DOHH2 (cell line): ENCODE results near the gene ADAM10.

Experiments used
- H3F3A ChIP-seq: fragments of 200-600 bp; sonication (generic), shearing (Covaris generic); 2 replicates; pipeline ENCODE4 v1.6.0; 2016; ENCODE audit warnings: antibody characterized with exemption, mild to moderate bottlenecking; ENCODE audit not compliant: control insufficient read depth, insufficient read depth
- H3K27ac ChIP-seq: fragments of 200-600 bp; sonication (generic); 2 replicates; pipeline ENCODE4 v1.5.1; 2014; ENCODE audit warnings: low read depth, mild to moderate bottlenecking, low read length, moderate library complexity
- H3K27me3 ChIP-seq: fragments of 200-600 bp; sonication (generic); 2 replicates; pipeline ENCODE4 v1.6.1; 2014; ENCODE audit warnings: mild to moderate bottlenecking, low read length, mixed read lengths; ENCODE audit not compliant: control insufficient read depth
- H3K36me3 ChIP-seq: fragments of 200-600 bp; sonication (generic); 2 replicates; pipeline ENCODE4 v1.6.1; 2014; ENCODE audit warnings: mild to moderate bottlenecking, low read length, moderate library complexity, mixed read lengths; ENCODE audit not compliant: control insufficient read depth
- H3K4me1 ChIP-seq: fragments of 200-600 bp; sonication (generic); 2 replicates; pipeline ENCODE4 v1.6.1; 2014; ENCODE audit warnings: mild to moderate bottlenecking, low read length, mixed read lengths; ENCODE audit not compliant: control insufficient read depth
- H3K4me2 ChIP-seq: fragments of 200-600 bp; sonication (generic); 2 replicates; pipeline ENCODE4 v1.6.0; 2014; ENCODE audit warnings: mild to moderate bottlenecking, low read length, moderate library complexity
- H3K4me3 ChIP-seq: fragments of 200-600 bp; sonication (generic); 2 replicates; pipeline ENCODE4 v1.5.1; 2014; ENCODE audit warnings: mild to moderate bottlenecking, low read length, mixed read lengths
- H3K79me2 ChIP-seq: fragments of 200-600 bp; sonication (generic); 2 replicates; pipeline ENCODE4 v1.6.1; 2014; ENCODE audit warnings: mild to moderate bottlenecking, low read length, mixed read lengths; ENCODE audit not compliant: control insufficient read depth
- H3K9me2 ChIP-seq: fragments of 200-600 bp; sonication (generic); replicated peaks from 2 replicates; pipeline ENCODE4 v1.6.1; 2014; ENCODE audit warnings: mild to moderate bottlenecking, low read length, mixed read lengths; ENCODE audit not compliant: control insufficient read depth
- H3K9me3 ChIP-seq: fragments of 200-600 bp; sonication (generic); 2 replicates; pipeline ENCODE4 v1.6.1; 2014; ENCODE audit warnings: antibody characterized with exemption, low read length, mixed read lengths; ENCODE audit not compliant: control insufficient read depth, insufficient read depth
- H4K20me1 ChIP-seq: fragments of 200-600 bp; sonication (generic); 2 replicates; pipeline ENCODE4 v1.6.0; 2014; ENCODE audit warnings: low read depth, mild to moderate bottlenecking, antibody characterized with exemption, low read length, moderate library complexity; ENCODE audit not compliant: control insufficient read depth, insufficient read depth
- EZH2phosphoT487 ChIP-seq: fragments of 200-600 bp; sonication (generic); IDR thresholded peaks from 2 replicates; pipeline ENCODE4 v1.6.1; 2017; ENCODE audit warnings: borderline replicate concordance, mild to moderate bottlenecking, antibody characterized with exemption, low read length, moderate library complexity, mixed read lengths
- TF ChIP-seq, protein P1 (sequence below): fragments of 200-600 bp; sonication (generic); IDR thresholded peaks from one replicate; pipeline ENCODE4 v1.5.1; 2014; ENCODE audit warnings: antibody characterized with exemption, mild to moderate bottlenecking, low read depth, low read length; ENCODE audit not compliant: poor library complexity, severe bottlenecking

ADAM10 gene

DNA sequence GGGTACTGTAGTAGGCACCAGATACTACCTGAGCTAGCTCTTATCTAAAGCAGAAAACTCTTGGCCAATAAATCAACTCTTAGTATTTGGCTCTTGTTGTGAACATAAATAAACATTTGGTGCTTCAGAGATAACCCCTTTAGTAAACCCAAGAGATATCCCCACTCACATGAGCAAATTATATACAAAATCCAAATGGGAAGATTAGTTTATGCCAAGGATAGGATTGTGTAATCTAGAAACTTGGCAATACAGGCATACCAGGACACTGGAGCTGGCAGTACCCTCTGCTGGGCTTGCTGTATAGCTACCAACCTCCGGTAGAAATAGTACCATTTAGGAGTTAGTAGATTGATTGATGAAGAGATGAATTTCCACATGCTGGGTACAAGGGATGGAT, 190.7 kb downstream of the ADAM10 start:
- TF ChIP-seq, protein P1, sequence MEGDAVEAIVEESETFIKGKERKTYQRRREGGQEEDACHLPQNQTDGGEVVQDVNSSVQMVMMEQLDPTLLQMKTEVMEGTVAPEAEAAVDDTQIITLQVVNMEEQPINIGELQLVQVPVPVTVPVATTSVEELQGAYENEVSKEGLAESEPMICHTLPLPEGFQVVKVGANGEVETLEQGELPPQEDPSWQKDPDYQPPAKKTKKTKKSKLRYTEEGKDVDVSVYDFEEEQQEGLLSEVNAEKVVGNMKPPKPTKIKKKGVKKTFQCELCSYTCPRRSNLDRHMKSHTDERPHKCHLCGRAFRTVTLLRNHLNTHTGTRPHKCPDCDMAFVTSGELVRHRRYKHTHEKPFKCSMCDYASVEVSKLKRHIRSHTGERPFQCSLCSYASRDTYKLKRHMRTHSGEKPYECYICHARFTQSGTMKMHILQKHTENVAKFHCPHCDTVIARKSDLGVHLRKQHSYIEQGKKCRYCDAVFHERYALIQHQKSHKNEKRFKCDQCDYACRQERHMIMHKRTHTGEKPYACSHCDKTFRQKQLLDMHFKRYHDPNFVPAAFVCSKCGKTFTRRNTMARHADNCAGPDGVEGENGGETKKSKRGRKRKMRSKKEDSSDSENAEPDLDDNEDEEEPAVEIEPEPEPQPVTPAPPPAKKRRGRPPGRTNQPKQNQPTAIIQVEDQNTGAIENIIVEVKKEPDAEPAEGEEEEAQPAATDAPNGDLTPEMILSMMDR, result no peak
- H3K9me3 ChIP-seq, result no peaks in the 10 kb centered on the region

DNA sequence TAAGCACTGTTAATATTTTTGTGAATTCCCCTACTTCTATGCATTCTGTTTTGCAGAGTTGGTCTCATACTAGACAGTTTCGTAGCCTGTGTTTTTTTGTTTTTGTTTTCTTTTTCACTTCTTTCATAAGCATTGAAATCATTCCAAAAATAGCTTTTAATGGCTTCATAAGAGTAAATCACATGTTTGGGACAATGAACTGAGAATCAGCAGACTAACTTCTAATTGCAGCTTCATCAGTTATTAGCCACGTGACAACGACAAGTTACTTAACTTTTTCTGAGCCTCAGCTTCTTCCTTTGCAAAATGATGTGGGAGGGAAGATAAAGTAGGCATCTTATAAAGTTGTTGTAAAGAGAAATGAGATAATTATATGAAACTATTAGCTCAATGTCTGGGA, 193.0 kb downstream of the ADAM10 start:
- no peaks in the 10 kb centered on the region for H3K9me2 ChIP-seq
- no peaks in the 10 kb centered on the region for H3K9me3 ChIP-seq
- no peak overlapping the region for H3K27ac ChIP-seq
- H3K27me3 ChIP-seq, result no peaks in the 10 kb centered on the region; the same call in 1 of the 2 replicates
- no peak overlapping the region for H3K4me2 ChIP-seq
- no peaks in the 10 kb centered on the region for H3F3A ChIP-seq
- H3K36me3 ChIP-seq, result no peaks in the 10 kb centered on the region
- no peaks in the 10 kb centered on the region for H3K79me2 ChIP-seq
- no peak overlapping the region for H3K4me3 ChIP-seq
- no peak for TF ChIP-seq EZH2phosphoT487
- TF ChIP-seq, protein P1, result no peak
- H3K4me1 ChIP-seq, result no peaks in the 10 kb centered on the region
- H4K20me1 ChIP-seq, result no peaks in the 10 kb centered on the region

More for the DNA sequence above, 190.7 kb downstream of the ADAM10 start:
- Histone ChIP-seq H3K4me3 (no peak overlapping the region), H3K36me3 (no peaks in the 10 kb centered on the region), H3K79me2 (no peaks in the 10 kb centered on the region), H3K4me2 (no peak overlapping the region), H3K4me1 (no peaks in the 10 kb centered on the region), H3K27ac (no peak overlapping the region), H3K27me3 (peaks cover 6% of the 10 kb centered on the region; the same call in 1 of the 2 replicates), H3K9me2 (no peaks in the 10 kb centered on the region), H3F3A (no peaks in the 10 kb centered on the region), H4K20me1 (no peaks in the 10 kb centered on the region)

DNA sequence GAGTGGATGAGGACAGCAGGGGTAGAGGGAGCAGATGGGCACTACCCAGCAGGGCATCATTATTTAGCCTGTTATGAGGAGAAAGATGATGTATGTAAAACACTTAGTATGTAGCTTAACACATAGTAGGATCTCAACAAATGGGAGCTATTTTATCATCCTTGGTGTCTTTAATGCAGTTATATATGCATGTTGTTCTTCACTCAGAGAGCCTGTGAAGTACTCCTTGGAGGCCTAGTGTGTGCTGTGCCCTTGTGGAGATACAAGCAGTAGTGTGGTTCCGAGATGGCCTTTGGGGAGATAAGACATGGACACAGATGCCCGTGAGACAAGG, 193.5 kb downstream of the ADAM10 start:
- Histone ChIP-seq H3K4me1 (no peaks in the 10 kb centered on the region), H3K27me3 (no peaks in the 10 kb centered on the region; the same call in 1 of the 2 replicates), H3K9me2 (no peaks in the 10 kb centered on the region), H3K27ac (no peak overlapping the region), H3K36me3 (no peaks in the 10 kb centered on the region), H3K4me3 (no peak overlapping the region), H3K9me3 (no peaks in the 10 kb centered on the region), H4K20me1 (no peaks in the 10 kb centered on the region), H3K4me2 (no peak overlapping the region), H3F3A (no peaks in the 10 kb centered on the region), H3K79me2 (no peaks in the 10 kb centered on the region)
- TF ChIP-seq, protein P1, result no peak
- TF ChIP-seq EZH2phosphoT487, result no peak
